ENCODE data around the gene CLSTN1. TPM values are rescaled to one million over a fixed set of nuclear protein-coding genes. Genes with fewer than 3 reads are reported as not detected.

The CLSTN1 gene
- total RNA-seq, 1 donor from 2014 or later, result 181 TPM

DNA sequence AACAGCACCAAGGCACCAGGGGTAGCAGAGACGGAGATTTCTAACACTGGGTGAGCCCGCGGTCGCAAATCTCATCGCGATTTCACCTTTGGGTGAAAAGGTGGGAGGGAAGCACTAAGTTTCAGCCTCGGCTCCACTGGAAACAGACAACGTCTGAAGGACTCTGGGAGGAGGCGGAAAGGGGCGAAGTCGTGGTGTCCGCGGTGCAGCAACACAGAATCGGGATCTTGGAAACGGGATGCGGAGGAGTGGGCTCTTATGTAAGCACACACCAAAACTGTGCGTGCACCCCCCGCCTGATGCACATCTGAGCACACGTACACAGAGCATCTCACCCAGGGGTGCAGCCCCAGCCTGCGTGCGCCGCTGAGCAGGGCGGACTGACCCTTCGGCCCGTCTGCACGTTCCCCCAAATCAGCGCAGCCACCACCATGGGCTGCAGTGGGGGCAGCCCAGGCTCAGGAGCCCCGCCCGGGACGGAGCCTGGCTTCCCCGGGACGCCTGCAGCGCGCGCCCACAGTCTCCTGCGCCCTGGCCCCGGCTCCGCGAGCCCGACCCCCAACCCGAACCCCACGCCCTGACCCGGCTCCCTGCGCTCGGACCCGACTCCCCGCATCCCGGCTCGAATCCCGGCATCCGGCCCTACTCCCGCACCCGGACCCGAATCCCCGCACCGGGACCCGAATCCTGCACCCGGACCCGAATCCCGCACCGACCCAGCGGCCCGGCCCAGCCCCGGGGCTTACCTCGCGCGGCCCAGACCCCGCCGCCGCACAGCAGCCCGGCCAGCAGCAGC, 670 bp downstream of the CLSTN1 start:
- Histone ChIP-seq H3K27me3 (ENCODE audit: insufficient read depth, low read length) (no peaks in the 10 kb centered on the region), H4K20me1 (ENCODE audit: insufficient read depth, low read length) (peaks cover 41% of the 10 kb centered on the region), H3K4me2 (ENCODE audit: low read length) (peak overlapping the region; percentile 94), H3K27ac (ENCODE audit: low read depth, low read length) (no peak overlapping the region), H3K4me3 (ENCODE audit: insufficient read depth, low read depth, low read length) (peak overlapping the region; percentile 79), H3K9me3 (ENCODE audit: insufficient read depth, low read depth, low read length) (no peaks in the 10 kb centered on the region), H3K79me2 (ENCODE audit: insufficient read depth, low read length) (peaks cover 49% of the 10 kb centered on the region), H2AFZ (ENCODE audit: low read depth, low read length) (peak overlapping the region; percentile 67), H3K9ac (ENCODE audit: low read length) (peak overlapping the region; percentile 74), H3K36me3 (ENCODE audit: insufficient read depth, low read length) (no peaks in the 10 kb centered on the region), H3K4me1 (ENCODE audit: insufficient read depth, low read length) (peaks cover 33% of the 10 kb centered on the region)
- FAIRE-seq (no peak), DNase-seq (ENCODE audit: low read depth) (no peak)
- no peaks in the 10 kb centered on the region for H3K27me3 Mint-ChIP-seq (ENCODE audit: low read depth, unreplicated experiment)
- peak overlapping the region; percentile 90 for H3K27ac Mint-ChIP-seq (ENCODE audit: unreplicated experiment)
- peak overlapping the region; percentile 94 for H3K4me3 Mint-ChIP-seq (ENCODE audit: unreplicated experiment)
- TF ChIP-seq EZH2 (IDR thresholded peaks at IDR 0.05; ENCODE audit: insufficient read depth, low read length), result no peak
- TF ChIP-seq, protein P1, sequence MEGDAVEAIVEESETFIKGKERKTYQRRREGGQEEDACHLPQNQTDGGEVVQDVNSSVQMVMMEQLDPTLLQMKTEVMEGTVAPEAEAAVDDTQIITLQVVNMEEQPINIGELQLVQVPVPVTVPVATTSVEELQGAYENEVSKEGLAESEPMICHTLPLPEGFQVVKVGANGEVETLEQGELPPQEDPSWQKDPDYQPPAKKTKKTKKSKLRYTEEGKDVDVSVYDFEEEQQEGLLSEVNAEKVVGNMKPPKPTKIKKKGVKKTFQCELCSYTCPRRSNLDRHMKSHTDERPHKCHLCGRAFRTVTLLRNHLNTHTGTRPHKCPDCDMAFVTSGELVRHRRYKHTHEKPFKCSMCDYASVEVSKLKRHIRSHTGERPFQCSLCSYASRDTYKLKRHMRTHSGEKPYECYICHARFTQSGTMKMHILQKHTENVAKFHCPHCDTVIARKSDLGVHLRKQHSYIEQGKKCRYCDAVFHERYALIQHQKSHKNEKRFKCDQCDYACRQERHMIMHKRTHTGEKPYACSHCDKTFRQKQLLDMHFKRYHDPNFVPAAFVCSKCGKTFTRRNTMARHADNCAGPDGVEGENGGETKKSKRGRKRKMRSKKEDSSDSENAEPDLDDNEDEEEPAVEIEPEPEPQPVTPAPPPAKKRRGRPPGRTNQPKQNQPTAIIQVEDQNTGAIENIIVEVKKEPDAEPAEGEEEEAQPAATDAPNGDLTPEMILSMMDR (IDR thresholded peaks at IDR 0.05; ENCODE audit: insufficient read depth, low read depth, low read length), result no peak
- H3K36me3 Mint-ChIP-seq (ENCODE audit: low read depth, unreplicated experiment), result no peaks in the 10 kb centered on the region
- peaks cover 29% of the 10 kb centered on the region for H3K4me1 Mint-ChIP-seq (ENCODE audit: low read depth, unreplicated experiment)
- no peaks in the 10 kb centered on the region for H3K9me3 Mint-ChIP-seq (ENCODE audit: unreplicated experiment)

GRCh38 chr1:9822490-9822889, 1.3 kb downstream of the CLSTN1 start:
- H3K27ac ChIP-seq (ENCODE audit: low read depth, low read length), result no peak overlapping the region
- DNase-seq (ENCODE audit: low read depth) (no peak), FAIRE-seq (no peak)
- Mint-ChIP-seq H3K27me3 (ENCODE audit: low read depth, unreplicated experiment) (no peaks in the 10 kb centered on the region), H3K27ac (ENCODE audit: unreplicated experiment) (peak overlapping the region; percentile 90), H3K9me3 (ENCODE audit: unreplicated experiment) (no peaks in the 10 kb centered on the region), H3K4me3 (ENCODE audit: unreplicated experiment) (peak overlapping the region; percentile 94), H3K36me3 (ENCODE audit: low read depth, unreplicated experiment) (no peaks in the 10 kb centered on the region), H3K4me1 (ENCODE audit: low read depth, unreplicated experiment) (peaks cover 25% of the 10 kb centered on the region)
- peak overlapping the region; percentile 79 for H3K4me3 ChIP-seq (ENCODE audit: insufficient read depth, low read depth, low read length)
- peaks cover 33% of the 10 kb centered on the region for H3K4me1 ChIP-seq (ENCODE audit: insufficient read depth, low read length)
- H3K9ac ChIP-seq (ENCODE audit: low read length), result peak overlapping the region; percentile 74
- H3K79me2 ChIP-seq (ENCODE audit: insufficient read depth, low read length), result peaks cover 55% of the 10 kb centered on the region
- no peaks in the 10 kb centered on the region for H3K27me3 ChIP-seq (ENCODE audit: insufficient read depth, low read length)
- peak overlapping the region; percentile 67 for H2AFZ ChIP-seq (ENCODE audit: low read depth, low read length)
- TF ChIP-seq, protein P1 (IDR thresholded peaks at IDR 0.05; ENCODE audit: insufficient read depth, low read depth, low read length), result no peak
- TF ChIP-seq EZH2 (IDR thresholded peaks at IDR 0.05; ENCODE audit: insufficient read depth, low read length), result no peak
- peak overlapping the region; percentile 94 for H3K4me2 ChIP-seq (ENCODE audit: low read length)
- no peaks in the 10 kb centered on the region for H3K36me3 ChIP-seq (ENCODE audit: insufficient read depth, low read length)
- H4K20me1 ChIP-seq (ENCODE audit: insufficient read depth, low read length), result peaks cover 47% of the 10 kb centered on the region
- H3K9me3 ChIP-seq (ENCODE audit: insufficient read depth, low read depth, low read length), result no peaks in the 10 kb centered on the region

GRCh38 chr1:9821710-9822109, 2.1 kb downstream of the CLSTN1 start:
- H3K27ac Mint-ChIP-seq (ENCODE audit: unreplicated experiment), result no peak overlapping the region
- peak overlapping the region; percentile 74 for H3K9ac ChIP-seq (ENCODE audit: low read length)

More at GRCh38 chr1:9821710-9822109, 2.1 kb downstream of the CLSTN1 start:
- Histone ChIP-seq H3K4me3 (ENCODE audit: insufficient read depth, low read depth, low read length) (peak overlapping the region; percentile 79), H3K79me2 (ENCODE audit: insufficient read depth, low read length) (peaks cover 61% of the 10 kb centered on the region), H4K20me1 (ENCODE audit: insufficient read depth, low read length) (peaks cover 47% of the 10 kb centered on the region), H3K27ac (ENCODE audit: low read depth, low read length) (no peak overlapping the region), H3K4me2 (ENCODE audit: low read length) (peak overlapping the region; percentile 94), H3K9me3 (ENCODE audit: insufficient read depth, low read depth, low read length) (no peaks in the 10 kb centered on the region), H3K27me3 (ENCODE audit: insufficient read depth, low read length) (no peaks in the 10 kb centered on the region), H3K36me3 (ENCODE audit: insufficient read depth, low read length) (no peaks in the 10 kb centered on the region), H2AFZ (ENCODE audit: low read depth, low read length) (no peak overlapping the region), H3K4me1 (ENCODE audit: insufficient read depth, low read length) (peaks cover 33% of the 10 kb centered on the region)
- H3K27me3 Mint-ChIP-seq (ENCODE audit: low read depth, unreplicated experiment), result no peaks in the 10 kb centered on the region
- no peak for FAIRE-seq
- peaks cover 3% of the 10 kb centered on the region for H3K36me3 Mint-ChIP-seq (ENCODE audit: low read depth, unreplicated experiment)
- TF ChIP-seq, protein P1 (IDR thresholded peaks at IDR 0.05; ENCODE audit: insufficient read depth, low read depth, low read length), result no peak
- no peak for TF ChIP-seq EZH2 (IDR thresholded peaks at IDR 0.05; ENCODE audit: insufficient read depth, low read length)
- H3K4me1 Mint-ChIP-seq (ENCODE audit: low read depth, unreplicated experiment), result peaks cover 21% of the 10 kb centered on the region
- no peak for DNase-seq (ENCODE audit: low read depth)
- H3K4me3 Mint-ChIP-seq (ENCODE audit: unreplicated experiment), result peak overlapping the region; percentile 94
- H3K9me3 Mint-ChIP-seq (ENCODE audit: unreplicated experiment), result no peaks in the 10 kb centered on the region

All from astrocyte (in vitro differentiated cells and primary cell).